GM12872 (cell line): ENCODE measurements around the gene FARS2.

ENCODE experiments used
- CTCF ChIP-seq: IDR thresholded peaks from 3 replicates; pipeline ENCODE4 v1.5.1; 2011; ENCODE audit warnings: low read depth, mild to moderate bottlenecking, low read length, moderate library complexity; ENCODE audit not compliant: insufficient read depth

Gene FARS2

DNA sequence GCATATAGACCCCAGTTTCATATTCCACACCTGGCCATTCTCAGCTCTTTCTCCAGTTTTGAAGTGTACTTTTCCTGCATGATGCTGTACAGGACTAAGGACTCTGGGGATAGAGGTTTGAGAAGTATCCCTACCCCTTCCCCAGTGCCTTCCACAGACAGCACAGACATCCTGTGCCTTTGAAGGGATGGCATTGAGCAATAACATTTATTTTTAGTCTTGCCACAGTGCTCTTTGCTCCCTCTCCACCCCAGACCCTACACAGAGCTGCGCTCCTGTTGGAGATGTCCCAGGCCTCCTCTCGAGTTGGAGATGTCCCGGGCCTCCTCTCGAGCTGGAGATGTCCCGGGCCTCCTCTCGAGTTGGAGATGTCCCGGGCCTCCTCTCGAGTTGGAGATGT is 275.8 kb downstream of the FARS2 start:
- TF ChIP-seq CTCF = no peak

GRCh38 chr6:5537967-5538366 is 276.7 kb downstream of the FARS2 start:
- no peak for TF ChIP-seq CTCF

- TF ChIP-seq CTCF = no peak
Measured at GRCh38 chr6:5540370-5540769, 279.1 kb downstream of the FARS2 start.

GRCh38 chr6:5541025-5541424 is 279.7 kb downstream of the FARS2 start:
- TF ChIP-seq CTCF = no peak

DNA sequence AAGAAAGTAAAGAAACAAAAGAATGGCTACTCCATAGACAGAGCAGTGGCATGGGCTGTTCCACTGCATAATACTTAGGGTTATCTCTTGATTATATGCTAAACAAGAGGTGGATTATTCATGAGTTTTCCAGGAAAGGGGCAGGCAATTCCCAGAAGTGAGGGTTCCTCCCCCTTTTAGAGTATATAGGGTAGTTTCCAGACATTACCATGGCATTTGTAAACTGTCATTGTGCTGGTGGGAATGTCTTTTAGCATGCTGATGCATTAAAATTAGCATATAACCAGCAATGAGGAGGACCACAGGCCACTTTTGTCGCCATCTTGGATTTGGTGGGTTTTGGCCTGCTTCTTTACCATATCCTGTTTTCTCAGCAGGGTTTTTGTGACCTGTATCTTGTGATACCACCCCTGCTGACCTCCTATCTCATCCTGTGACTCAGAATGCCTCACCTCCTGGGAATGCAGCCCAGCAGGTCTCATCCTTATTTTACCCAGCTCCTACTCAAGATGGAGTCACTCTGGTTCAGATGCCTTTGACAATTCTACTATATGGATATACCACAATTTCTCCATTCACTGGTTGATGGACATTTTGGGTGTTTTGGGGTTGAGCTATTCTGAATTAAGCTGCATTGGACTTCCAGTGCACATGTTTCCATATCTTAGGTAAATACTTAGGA is 280.6 kb downstream of the FARS2 start:
- no peak for TF ChIP-seq CTCF

- TF ChIP-seq CTCF = no peak
Measured at GRCh38 chr6:5547556-5547955, 286.2 kb downstream of the FARS2 start.

GRCh38 chr6:5550631-5551030 is 289.3 kb downstream of the FARS2 start:
- TF ChIP-seq CTCF = no peak
